HG02610 (cell line): Measurements from ENCODE around the gene VRK2.
"Not testable (repeated sequence)": the region's sequence is repeated elsewhere in the genome, so short reads cannot be mapped to it uniquely, and the experiment has no call there.

Source experiments
- ATAC-seq: cut with Tn5 transposase; IDR thresholded peaks from one replicate; pipeline ENCODE4 v1.9.1; 2021; ENCODE audit warnings: mild to moderate bottlenecking, moderate library complexity; ENCODE audit not compliant: unreplicated experiment

VRK2 gene

DNA sequence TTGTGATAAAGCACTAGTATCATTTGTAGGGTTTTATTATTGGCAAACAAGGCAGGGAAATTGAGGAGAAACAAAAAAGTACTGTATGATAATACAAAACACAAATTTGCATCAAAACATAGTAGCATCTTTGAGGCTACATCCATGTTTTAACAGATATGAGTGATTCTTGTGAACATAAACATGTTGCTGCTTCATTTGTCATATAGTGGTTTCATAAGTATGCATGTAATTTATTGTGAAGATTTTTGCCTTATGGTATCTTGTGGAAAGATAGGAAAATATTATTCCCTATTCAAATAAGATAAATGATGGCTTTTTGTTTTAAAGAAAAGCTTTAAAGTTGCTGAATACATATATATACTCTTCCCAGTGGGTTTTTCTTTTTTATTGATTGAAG lies 60.3 kb downstream of the VRK2 start:
- ATAC-seq: no peak

DNA sequence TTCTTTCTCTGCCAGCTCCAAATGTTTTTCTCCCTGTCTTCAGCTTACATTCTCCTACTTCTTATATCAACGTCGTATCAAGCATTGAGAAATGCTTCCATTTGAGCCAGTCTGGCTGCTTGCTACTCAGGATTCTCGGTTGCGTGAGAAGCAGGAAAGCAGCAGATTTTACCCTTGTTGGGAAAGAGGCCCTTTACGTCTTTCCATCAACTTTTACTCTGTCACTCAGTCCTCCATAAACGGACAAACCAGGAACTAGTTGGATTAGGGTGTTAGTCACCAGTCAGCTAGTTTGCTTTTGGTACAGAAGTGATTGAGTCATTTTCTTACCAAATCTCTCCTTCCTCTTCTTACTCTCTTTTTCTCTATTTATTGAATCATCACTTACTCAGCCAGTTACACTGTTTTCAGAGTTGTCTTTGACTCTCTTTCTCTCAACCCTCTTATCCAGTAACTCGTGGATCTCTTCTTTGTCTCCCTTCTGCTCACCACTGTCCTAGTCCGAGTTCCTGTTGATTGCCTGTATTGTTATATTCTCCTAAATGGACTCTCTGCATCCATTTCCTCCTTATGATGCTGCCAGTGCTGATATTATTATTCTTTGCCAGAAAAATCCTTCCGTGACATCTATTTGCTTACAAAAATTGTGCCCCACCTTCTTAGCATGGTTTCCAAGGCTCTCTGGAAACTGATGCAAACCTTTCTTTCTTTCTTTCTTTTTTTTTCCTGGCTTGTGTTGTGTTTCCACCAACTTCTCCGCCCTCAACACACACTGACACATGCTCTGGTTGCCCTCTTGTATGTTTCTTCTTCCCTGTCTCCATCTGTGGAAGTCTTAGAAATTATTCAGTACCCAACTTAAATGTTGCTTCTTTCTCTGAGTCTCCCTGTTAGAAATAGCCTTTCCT lies 61.5 kb downstream of the VRK2 start:
- ATAC-seq: peak; percentile 41

DNA sequence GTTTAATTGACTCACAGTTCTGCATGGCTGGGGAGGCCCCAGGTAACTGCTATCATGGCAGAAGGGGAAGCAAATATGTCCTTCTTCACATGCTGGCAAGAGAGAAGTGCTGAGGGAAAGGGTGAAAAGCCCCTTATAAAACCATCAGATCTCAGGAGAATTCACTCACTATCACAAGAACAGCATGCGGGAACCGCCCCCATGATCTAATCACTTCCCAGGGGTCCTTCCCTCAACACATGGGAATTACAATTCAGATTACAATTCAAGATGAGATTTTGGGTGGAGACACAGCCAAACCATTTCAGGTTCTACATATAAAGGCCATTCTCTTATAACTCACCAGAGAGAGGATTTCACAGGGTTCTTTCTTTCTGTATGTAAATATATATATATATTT lies 62.9 kb downstream of the VRK2 start:
- no peak for ATAC-seq

DNA sequence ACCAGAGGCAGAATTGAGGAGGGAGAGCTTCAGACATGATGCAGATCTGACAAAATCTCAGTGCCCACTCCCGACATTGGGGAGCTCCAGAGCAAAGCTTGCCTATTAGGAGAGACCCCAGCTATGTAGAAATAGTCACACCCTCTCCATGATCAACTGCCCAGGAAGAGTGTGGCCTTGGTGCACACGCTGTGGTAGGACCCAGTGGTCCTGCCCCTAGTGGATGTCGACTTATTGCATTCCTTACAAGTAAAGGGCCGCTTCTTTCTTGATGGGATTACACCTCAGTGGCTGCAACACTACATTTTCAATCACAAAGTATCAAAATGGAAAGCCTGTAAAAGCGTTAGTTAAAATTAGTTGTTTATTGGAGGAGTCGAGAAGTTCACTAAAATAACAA lies 64.2 kb downstream of the VRK2 start:
- ATAC-seq: no peak

GRCh38 chr2:58113563-58113962 lies 67.0 kb downstream of the VRK2 start:
- not testable (repeated sequence) for ATAC-seq

GRCh38 chr2:58120626-58121229 lies 74.1 kb downstream of the VRK2 start:
- peak; percentile 45 for ATAC-seq

GRCh38 chr2:58122040-58122439 lies 75.4 kb downstream of the VRK2 start:
- no peak for ATAC-seq

DNA sequence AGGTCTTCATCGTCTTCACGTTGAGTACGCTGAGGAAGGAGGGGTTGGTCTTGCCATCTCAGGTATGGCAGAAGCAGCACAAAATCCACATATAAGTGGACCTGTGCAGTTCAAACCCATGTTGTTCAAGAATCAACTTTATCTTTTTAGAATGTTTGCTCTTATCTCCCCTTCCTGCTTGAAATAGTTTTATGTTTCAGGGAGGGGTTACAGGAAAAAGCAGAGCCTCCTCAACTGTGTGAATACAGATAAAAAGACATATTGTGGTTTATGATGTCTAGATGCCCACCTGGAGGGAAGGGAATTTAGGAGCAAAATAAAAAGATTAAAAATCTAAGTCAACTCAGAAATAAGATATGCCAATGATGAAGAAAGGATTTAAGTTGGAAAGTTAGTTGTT lies 75.9 kb downstream of the VRK2 start:
- no peak for ATAC-seq

- no peak for ATAC-seq
These were observed 80.5 kb downstream of the VRK2 start for GRCh38 chr2:58127111-58127510.

DNA sequence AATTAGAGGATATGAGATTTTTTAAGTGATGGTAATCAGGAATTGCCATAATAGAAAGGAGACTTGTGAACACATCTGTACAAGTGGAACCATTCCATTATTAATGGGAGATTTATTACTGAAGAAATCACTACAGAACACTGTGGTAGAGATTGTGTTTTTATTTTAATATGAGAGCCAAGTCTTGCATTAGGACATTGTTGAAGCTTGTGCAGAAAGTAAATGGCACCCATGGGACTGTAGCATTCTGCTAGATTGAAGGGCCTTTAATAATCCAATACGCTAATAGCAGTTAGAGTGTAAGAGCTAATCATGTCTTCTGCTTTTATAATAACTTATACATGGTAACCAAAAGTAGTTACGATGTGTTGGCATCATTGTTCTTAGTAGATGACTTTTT lies 83.6 kb downstream of the VRK2 start:
- no peak for ATAC-seq

DNA sequence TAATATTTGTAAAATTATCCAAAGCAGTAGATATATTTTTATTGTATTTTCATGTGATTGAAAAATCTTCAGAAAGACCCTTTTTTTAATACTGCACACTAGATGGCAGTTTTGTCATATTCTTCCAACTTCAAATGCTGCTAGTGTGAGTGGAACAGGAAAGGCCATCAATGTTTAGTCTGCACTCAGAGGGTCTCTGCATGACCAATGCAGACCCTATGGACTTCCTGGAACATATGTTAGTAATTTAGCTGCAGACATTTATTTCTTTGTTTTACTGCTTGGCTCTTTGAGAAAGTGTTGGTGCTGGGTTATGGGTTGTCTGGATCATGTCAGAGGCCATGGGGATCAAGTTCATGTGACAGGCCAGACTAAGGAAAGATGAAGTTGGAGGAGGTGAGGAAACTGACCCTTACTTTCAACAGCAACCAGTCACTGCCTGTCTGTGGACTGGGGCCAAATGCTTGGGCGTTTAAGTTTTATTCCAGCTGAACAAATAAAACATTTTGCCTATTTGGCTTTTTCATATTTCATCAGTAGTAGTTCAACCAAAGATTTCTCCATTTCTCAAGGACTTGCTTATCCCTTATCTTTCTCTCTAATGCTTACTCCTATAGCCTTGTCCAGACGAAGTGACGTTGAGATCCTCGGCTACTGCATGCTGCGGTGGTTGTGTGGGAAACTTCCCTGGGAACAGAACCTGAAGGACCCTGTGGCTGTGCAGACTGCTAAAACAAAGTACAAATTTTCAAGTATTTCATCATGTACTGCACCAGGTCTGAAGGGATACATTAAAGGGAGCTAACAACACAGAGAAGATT lies 84.8 kb downstream of the VRK2 start:
- ATAC-seq: no peak

DNA sequence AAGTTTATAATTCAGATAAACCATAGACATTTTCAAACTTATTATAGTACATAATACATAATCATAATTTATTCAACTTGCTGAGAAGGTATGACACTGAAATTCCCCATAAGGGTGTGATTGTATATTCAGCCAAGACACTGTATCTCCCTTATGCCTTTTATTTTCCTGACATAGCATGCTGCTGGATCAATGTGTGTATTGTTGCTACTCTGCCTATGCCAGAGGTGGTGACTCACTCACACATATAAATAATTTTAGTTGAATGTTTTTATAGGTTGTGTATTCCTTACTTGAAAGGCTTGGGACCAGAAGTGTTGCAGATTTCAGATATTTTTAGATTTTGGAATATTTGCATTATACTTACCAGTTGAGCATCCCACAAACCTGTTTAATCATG lies 86.8 kb downstream of the VRK2 start:
- no peak for ATAC-seq

- ATAC-seq: no peak
These were observed 89.3 kb downstream of the VRK2 start for GRCh38 chr2:58135861-58136260.

GRCh38 chr2:58137221-58137620 lies 90.6 kb downstream of the VRK2 start:
- ATAC-seq: peak; percentile 54

GRCh38 chr2:58137856-58138255 lies 91.2 kb downstream of the VRK2 start:
- ATAC-seq: no peak

- ATAC-seq: no peak
These were observed 91.9 kb downstream of the VRK2 start for GRCh38 chr2:58138396-58139030.

GRCh38 chr2:58140508-58141072 lies 94.0 kb downstream of the VRK2 start:
- no peak for ATAC-seq

GRCh38 chr2:58145769-58146168 lies 99.2 kb downstream of the VRK2 start:
- not testable (repeated sequence) for ATAC-seq

DNA sequence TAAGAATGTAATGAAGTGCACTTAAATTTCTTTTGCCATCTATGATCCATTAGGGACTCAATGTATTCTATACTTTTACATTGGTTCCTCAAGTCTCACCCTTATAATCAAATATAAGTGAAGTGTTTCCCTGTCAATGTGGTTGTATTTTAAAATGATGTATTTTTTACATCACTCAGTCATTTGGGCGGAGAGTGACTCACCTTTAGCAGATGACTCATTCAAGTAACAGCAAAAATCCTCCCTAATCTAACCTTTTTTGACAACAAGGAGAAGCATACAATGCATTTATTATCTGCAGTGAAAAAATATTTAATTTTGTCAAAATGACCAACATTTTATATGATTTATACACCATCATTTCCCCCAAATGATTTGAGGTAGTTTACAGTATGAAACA lies 100.1 kb downstream of the VRK2 start:
- ATAC-seq: peak; percentile 63

- no peak for ATAC-seq
These were observed 108.7 kb downstream of the VRK2 start for GRCh38 chr2:58155160-58155778.
